ENCODE measurements around the gene GMPR.
"Not testable (repeated sequence)": the region's sequence is repeated elsewhere in the genome, so short reads cannot be mapped to it uniquely, and the experiment has no call there.

The GMPR gene

GRCh38 chr6:16226117-16227047 is 12.0 kb upstream of the GMPR start:
- DNase-seq = not testable (repeated sequence)

GRCh38 chr6:16227048-16227562 is 11.3 kb upstream of the GMPR start:
- DNase-seq = no peak

- DNase-seq = no peak
Observed at GRCh38 chr6:16227605-16228004, 10.8 kb upstream of the GMPR start.

GRCh38 chr6:16228043-16228442 is 10.3 kb upstream of the GMPR start:
- no peak for DNase-seq

- no peak for DNase-seq
Observed at GRCh38 chr6:16228709-16229665, 9.4 kb upstream of the GMPR start.

GRCh38 chr6:16229700-16230099 is 8.7 kb upstream of the GMPR start:
- no peak for DNase-seq

GRCh38 chr6:16230953-16231352 is 7.4 kb upstream of the GMPR start:
- no peak for DNase-seq

- no peak for DNase-seq
Observed at GRCh38 chr6:16232086-16232485, 6.3 kb upstream of the GMPR start.

- no peak for DNase-seq
Observed at GRCh38 chr6:16236009-16236501, 2.3 kb upstream of the GMPR start.

- peak; percentile 9 for DNase-seq
Observed at GRCh38 chr6:16236631-16237199, 1.7 kb upstream of the GMPR start.

GRCh38 chr6:16237242-16237641 is 1.1 kb upstream of the GMPR start:
- DNase-seq = no peak

GRCh38 chr6:16238963-16239797 is 793 bp downstream of the GMPR start:
- DNase-seq = no peak

GRCh38 chr6:16239798-16240123 is 1.4 kb downstream of the GMPR start:
- no peak for DNase-seq

GRCh38 chr6:16240589-16241320 is 2.4 kb downstream of the GMPR start:
- no peak for DNase-seq

GRCh38 chr6:16241321-16241689 is 2.9 kb downstream of the GMPR start:
- no peak for DNase-seq

GRCh38 chr6:16243055-16243454 is 4.7 kb downstream of the GMPR start:
- DNase-seq = no peak

GRCh38 chr6:16243664-16244063 is 5.3 kb downstream of the GMPR start:
- no peak for DNase-seq

GRCh38 chr6:16244446-16244845 is 6.1 kb downstream of the GMPR start:
- no peak for DNase-seq

GRCh38 chr6:16244869-16245451 is 6.6 kb downstream of the GMPR start:
- DNase-seq = no peak

GRCh38 chr6:16248271-16248853 is 10.0 kb downstream of the GMPR start:
- DNase-seq = no peak

- DNase-seq = no peak
Observed at GRCh38 chr6:16249971-16250370, 11.6 kb downstream of the GMPR start.

Data from CD4-positive, alpha-beta T cell treated with Interleukin-4 for 4 hours (primary cell).